GM12801 (cell line): ENCODE measurements around the gene DCAF5.

Source experiments
- TF ChIP-seq, protein P1 (sequence below): IDR thresholded peaks from one replicate; pipeline ENCODE4 v1.5.1; 2011; ENCODE audit warnings: control low read depth; ENCODE audit not compliant: insufficient read length; ENCODE audit errors: extremely low read depth

DCAF5 gene

DNA sequence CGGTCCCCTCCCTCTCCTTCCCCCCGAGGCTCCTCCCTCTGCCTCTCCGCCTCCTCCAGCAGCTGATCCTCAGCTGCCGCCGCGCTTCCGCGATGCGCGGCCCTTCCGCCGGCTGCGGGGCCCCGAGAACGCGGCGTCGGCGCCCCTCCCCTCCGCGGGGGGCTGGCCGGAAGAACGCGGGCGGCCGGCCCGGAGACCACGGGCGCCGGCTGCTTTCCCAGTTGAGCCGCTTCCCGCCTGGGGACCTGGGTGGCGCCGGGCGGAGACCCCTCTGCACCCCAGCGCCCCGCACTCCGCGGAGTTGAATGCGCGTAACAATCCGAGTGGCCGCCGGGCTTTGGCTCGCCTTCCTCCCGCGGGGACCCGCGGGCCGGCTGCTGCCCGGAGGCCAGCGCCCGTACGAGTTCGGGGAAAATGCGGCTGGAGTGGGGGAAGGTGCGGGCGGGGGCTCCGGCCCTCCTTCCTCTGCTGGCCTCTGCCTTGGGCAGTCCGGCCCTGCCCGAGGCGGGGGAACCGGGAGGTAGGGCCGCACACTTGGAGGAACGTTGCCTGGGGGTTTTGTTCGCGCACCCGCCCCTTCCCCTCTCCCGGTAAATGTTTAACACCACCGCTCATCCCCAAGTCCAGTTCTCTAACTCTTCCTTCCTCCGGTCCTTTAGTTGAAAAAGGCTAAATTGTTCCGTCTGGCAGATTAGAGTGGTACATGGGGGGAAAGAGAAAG is 393 bp upstream of the DCAF5 start:
- TF ChIP-seq, protein P1, sequence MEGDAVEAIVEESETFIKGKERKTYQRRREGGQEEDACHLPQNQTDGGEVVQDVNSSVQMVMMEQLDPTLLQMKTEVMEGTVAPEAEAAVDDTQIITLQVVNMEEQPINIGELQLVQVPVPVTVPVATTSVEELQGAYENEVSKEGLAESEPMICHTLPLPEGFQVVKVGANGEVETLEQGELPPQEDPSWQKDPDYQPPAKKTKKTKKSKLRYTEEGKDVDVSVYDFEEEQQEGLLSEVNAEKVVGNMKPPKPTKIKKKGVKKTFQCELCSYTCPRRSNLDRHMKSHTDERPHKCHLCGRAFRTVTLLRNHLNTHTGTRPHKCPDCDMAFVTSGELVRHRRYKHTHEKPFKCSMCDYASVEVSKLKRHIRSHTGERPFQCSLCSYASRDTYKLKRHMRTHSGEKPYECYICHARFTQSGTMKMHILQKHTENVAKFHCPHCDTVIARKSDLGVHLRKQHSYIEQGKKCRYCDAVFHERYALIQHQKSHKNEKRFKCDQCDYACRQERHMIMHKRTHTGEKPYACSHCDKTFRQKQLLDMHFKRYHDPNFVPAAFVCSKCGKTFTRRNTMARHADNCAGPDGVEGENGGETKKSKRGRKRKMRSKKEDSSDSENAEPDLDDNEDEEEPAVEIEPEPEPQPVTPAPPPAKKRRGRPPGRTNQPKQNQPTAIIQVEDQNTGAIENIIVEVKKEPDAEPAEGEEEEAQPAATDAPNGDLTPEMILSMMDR, result no peak

DNA sequence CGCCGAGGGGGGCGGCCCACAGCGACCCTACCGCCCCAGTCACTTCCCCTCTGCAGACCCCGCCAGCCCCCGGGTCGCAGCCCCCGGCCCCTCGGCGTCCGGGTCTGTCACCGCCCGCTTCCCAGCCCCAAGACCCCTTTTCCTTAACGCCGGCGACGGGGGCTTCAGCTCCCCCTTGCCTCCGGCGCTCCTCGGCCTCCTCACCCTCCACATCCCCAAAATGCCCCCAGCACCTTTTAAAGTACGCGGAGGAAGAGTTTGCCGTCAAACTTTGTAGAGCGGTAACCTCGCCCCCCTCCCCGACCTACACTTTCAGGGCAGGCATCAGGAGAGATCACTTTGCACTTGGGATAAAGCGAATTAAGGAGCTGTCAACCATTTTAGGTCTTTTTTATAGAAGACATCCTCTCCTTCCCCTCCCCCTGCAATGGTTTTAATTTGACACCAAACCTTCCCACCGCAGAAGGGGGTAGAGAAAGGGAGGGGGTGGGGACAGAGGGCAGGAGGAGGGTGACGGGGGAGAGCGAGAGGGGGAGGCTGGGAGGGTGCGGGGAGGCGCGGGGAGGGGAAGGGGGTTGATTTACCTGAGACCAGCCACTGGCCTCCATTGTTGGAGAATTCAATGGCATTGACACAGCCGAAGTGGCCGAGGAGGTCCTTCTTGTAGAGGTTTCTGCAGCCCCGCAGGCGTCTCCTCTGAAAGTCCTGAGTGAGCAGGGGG is 578 bp downstream of the DCAF5 start:
- TF ChIP-seq, protein P1, result no peak

DNA sequence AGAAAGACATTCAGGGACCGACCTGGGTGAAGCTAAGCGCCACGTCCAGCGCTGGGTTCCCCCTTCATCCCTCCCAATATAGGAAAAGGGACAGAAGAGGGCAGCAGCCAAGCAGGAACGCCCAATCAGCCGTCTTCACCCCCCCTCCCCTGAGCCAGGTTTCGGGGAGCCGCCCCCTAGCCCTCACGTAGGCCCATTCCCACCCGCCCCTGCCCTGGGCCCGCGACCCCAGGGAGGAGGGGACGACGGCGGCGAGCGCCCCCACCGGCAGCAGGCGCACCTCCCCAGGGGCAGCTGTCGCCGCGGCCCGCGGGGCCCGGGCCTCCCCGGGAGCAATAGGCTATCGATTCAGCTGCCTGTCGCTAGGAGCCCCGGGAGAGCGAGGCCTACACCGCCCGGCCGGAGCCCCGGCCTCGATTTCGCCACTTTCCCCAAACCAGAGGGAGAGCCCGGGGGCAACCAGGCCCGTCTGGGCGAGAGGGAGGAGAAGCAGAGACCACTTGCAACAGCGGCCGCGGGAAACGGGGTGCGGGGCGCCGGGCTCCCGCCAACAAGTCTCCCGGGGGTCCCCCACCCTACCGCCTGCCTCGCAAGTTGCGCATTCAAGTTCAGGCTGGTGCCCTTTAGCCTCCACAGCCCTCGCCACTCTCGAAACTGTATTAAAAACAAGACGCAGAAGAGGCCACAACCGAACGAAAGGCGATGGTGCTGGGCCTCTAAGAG is 1.3 kb downstream of the DCAF5 start:
- TF ChIP-seq, protein P1, result no peak

DNA sequence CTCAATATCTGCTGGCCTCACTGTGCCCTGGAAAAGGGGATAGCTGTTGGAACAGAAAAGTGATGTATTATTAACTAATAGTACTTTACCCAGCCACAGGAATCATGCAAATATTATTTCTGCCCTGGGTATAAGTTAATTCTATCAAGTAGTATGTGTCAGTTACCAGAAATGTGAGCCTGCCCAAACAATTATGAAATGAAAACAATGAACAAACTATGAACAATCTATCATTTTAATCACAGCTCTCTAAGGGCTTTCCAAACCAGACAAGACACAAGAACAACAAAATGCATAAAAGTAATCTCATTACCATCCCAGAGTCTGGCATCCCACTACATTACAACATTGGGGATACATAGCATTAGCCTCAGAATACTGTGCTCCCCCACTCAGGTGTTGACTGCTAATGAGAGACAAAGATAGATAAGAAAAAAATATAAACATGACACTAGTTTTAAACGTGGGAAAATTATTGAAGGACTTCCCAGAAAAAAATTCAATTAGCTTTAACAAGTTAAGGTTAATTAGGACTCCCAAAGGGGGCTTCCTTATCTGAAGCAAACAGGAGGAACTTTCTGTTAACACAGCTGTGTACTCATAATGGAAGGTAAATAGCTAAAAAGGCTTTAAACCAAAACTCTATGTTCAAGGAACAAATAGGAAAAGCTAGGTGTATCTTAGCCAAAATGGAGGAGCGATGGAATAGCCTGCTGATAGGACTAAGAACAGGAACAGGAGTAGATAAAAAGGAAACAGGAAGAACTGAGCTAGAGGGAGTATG is 3.3 kb downstream of the DCAF5 start:
- TF ChIP-seq, protein P1, result no peak

DNA sequence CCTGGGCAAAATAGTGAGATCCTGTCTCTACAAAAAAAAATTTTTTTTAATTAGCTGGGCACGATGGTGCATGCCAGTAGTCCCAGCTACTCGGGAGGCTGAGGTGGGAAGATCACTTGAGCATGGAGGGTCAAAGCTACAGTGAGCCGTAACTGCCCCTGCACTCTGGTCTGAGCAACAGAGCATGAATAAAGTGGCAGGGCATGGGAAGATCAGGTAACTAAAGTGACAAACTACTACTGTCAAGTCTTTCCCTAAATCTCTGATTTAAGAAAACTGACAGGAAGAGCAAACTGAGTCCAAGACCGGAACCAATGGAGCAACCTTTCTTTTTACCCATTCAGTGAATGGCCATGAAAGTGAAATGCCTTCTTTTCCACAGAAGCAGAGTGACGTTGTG is 10.8 kb downstream of the DCAF5 start:
- TF ChIP-seq, protein P1, result no peak

DNA sequence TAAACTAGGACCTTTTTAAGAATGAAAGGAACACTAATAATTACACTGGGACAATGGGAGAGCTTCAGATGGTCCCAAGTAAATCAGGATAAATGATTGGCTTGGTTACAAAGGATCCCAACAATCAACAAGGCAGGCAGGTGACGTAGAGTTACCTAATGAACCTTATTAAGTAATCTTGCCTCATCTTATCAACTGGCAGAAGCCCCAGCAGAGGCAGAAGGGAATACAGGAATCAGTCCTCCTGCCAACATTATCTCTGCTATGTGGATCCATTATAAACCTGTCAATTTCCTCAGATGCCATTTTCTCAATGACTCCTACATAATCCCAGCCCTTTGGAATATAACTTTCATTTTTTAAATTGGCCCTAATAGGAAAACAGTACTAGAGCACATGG is 11.4 kb downstream of the DCAF5 start:
- TF ChIP-seq, protein P1, result no peak

DNA sequence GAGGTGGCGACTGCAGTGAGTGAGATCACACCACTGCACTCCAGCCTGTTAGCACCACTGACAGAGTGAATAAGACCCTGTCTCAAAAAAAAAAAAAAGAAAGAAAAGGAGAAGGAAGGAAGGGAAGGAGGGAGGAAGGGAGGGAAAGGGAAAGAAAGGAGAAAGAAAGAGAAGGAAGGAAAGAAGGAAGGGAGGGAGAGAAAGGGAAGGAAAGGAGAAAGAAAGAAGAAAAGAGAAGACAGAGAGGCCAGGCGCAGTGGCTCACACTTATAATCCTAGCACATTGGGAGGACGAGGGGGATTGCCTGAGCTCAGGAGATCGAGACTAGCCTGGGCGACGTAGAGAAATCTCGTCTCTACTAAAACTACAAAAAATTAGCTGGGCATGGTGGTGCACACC is 13.2 kb downstream of the DCAF5 start:
- TF ChIP-seq, protein P1, result no peak
